Kidney (tissue), 14 donors: ENCODE results near the gene AKAP13. TPM values are rescaled to one million over a fixed set of nuclear protein-coding genes. Genes with fewer than 3 reads are reported as not detected.

Source experiments
- DNase-seq, 5 donors: peaks; one replicate each; pipeline ENCODE4 v3.0.0-alpha.2; 2013 to 2020
- FAIRE-seq: peaks from 2 replicates; lab custom pipeline; 2012; peaks lifted over from hg19 to GRCh38; lab: Jason Lieb, UNC
- H3K27ac ChIP-seq, 2 donors: one replicate each; pipeline ENCODE4 v1.7.0; 2013; ENCODE audit warnings: low read depth in 2 of 2, low read length in 2 of 2, inconsistent platforms in 1 of 2
- H3K27me3 ChIP-seq: one replicate; pipeline ENCODE4 v1.7.1; 2013; ENCODE audit warnings: low read length, inconsistent platforms; ENCODE audit not compliant: control insufficient read depth, insufficient read depth
- H3K36me3 ChIP-seq, 3 donors: one replicate each; pipeline versions ENCODE4 v1.7.0 to v1.7.1; 2013; ENCODE audit warnings: low read length in 3 of 3, control low read depth in 1 of 3, inconsistent platforms in 1 of 3; ENCODE audit not compliant: insufficient read depth in 3 of 3, control insufficient read depth in 2 of 3
- H3K4me1 ChIP-seq, 3 donors: one replicate each; pipeline versions ENCODE4 v1.7.0 to v1.7.1; 2013; ENCODE audit warnings: low read length in 3 of 3, inconsistent platforms in 1 of 3, low read depth in 1 of 3; ENCODE audit not compliant: control insufficient read depth in 2 of 3, insufficient read depth in 2 of 3
- H3K4me3 ChIP-seq, 3 donors: one replicate each; pipeline versions ENCODE4 v1.7.0 to v1.8.1; 2013; ENCODE audit warnings: low read length in 3 of 3, control low read depth in 1 of 3, inconsistent platforms in 1 of 3
- H3K9ac ChIP-seq, 3 donors: one replicate each; pipeline versions ENCODE4 v1.7.0 to v1.7.1; 2013; ENCODE audit warnings: low read length in 3 of 3, control low read depth in 1 of 3, inconsistent platforms in 1 of 3
- H3K9me3 ChIP-seq, 3 donors: one replicate each; pipeline versions ENCODE4 v1.7.0 to v1.7.1; 2013; ENCODE audit warnings: low read length in 3 of 3, control low read depth in 1 of 3, inconsistent platforms in 1 of 3; ENCODE audit not compliant: control insufficient read depth in 2 of 3, insufficient read depth in 1 of 3
- CTCF ChIP-seq: IDR thresholded peaks from 3 replicates; pipeline ENCODE4 v1.5.1; 2012; ENCODE audit warnings: mild to moderate bottlenecking, moderate library complexity, borderline replicate concordance; ENCODE audit not compliant: insufficient read depth; ENCODE audit errors: extremely low read depth
- intact Hi-C: fragments of 100-400 bp; cut with DNase I; formaldehyde crosslinking; loops from one replicate; pipeline ENCODE4 v1.11.1; 2022
- polyA plus RNA-seq: library from polyadenylated mRNA; stranded (reverse); fragments of 350-450 nt; fragmentation: Illumina TruSeq; extraction: RNeasy Lipid Tissue Mini Kit (QIAGEN cat#74804); gene quantifications from one replicate; pipeline ENCODE4 v1.2.3, GENCODE V29; 2014; ENCODE audit warnings: low read depth, low replicate concordance; ENCODE audit not compliant: insufficient read depth
- total RNA-seq: library from RNA; stranded (reverse); fragmentation: NEBNext Ultra II Directional; extraction: Animal tissue kit (Norgen Biotek cat#: 25700); gene quantifications from one replicate; pipeline ENCODE4 v1.2.1, GENCODE V29; 2021
- donor health status: control.
- donor health status: control.
- donor health status: control.
- donor health status: control.
- donor health status: control.
- donor health status: DM: yes; HTN: yes; CAD: no.
- donor health status: Normal renal cell carcinoma (clear cell type).

The AKAP13 gene
- total and polyA plus RNA-seq, 2 donors from 2014 or later, result 18.8 to 174 TPM

GRCh38 chr15:85709250-85709649, 328.8 kb downstream of the AKAP13 start:
- H3K27ac ChIP-seq, result no peak overlapping the region
- peaks cover 0 to 9% (median 0%) of the 10 kb centered on the region in 3 donors for H3K36me3 ChIP-seq
- no peak for FAIRE-seq

GRCh38 chr15:85710340-85710842, 330.0 kb downstream of the AKAP13 start:
- FAIRE-seq (no peak), DNase-seq (no peak)
- H3K4me1 ChIP-seq, result peaks cover 5 to 17% (median 8%) of the 10 kb centered on the region in 3 donors
- H3K9me3 ChIP-seq, result no peaks in the 10 kb centered on the region
- peaks cover 0 to 9% (median 3%) of the 10 kb centered on the region in 3 donors for H3K36me3 ChIP-seq
- no peak overlapping the region for H3K9ac ChIP-seq
- intact Hi-C loops, result no loop called here
- no peak for TF ChIP-seq CTCF
- H3K4me3 ChIP-seq, result no peak overlapping the region
- H3K27me3 ChIP-seq, result no peaks in the 10 kb centered on the region
- no peak overlapping the region for H3K27ac ChIP-seq

More at GRCh38 chr15:85709250-85709649, 328.8 kb downstream of the AKAP13 start:
- Histone ChIP-seq H3K9me3 (no peaks in the 10 kb centered on the region), H3K9ac (no peak overlapping the region), H3K4me1 (peaks cover 5 to 17% (median 8%) of the 10 kb centered on the region in 3 donors), H3K4me3 (no peak overlapping the region), H3K27me3 (no peaks in the 10 kb centered on the region)
- TF ChIP-seq CTCF, result no peak
- intact Hi-C loops, result no loop called here
- no peak for DNase-seq

GRCh38 chr15:85711580-85712192, 331.3 kb downstream of the AKAP13 start:
- intact Hi-C loops, result no loop called here
- H3K27me3 ChIP-seq, result no peaks in the 10 kb centered on the region
- no peak overlapping the region for H3K4me3 ChIP-seq
- peaks cover 0 to 12% (median 10%) of the 10 kb centered on the region in 3 donors for H3K36me3 ChIP-seq
- FAIRE-seq (no peak), DNase-seq (no peak)
- no peaks in the 10 kb centered on the region for H3K9me3 ChIP-seq
- peaks cover 5 to 14% (median 8%) of the 10 kb centered on the region in 3 donors for H3K4me1 ChIP-seq
- no peak for TF ChIP-seq CTCF
- no peak overlapping the region for H3K27ac ChIP-seq
- H3K9ac ChIP-seq, result no peak overlapping the region
